ENCODE data around the gene ZNF557. TPM values are rescaled to one million over a fixed set of nuclear protein-coding genes. Genes with fewer than 3 reads are reported as not detected.

Gene ZNF557
- total RNA-seq, 1 donor from 2014 or later: 13.5 TPM

- TF ChIP-seq CTCF (IDR thresholded peaks at IDR 0.05): no peak
- H3K27me3 Mint-ChIP-seq (ENCODE audit: unreplicated experiment): no peaks in the 10 kb centered on the region
- H3K4me1 Mint-ChIP-seq (ENCODE audit: unreplicated experiment): peaks cover 10% of the 10 kb centered on the region
- DNase-seq (ENCODE audit: extremely low spot score, unreplicated experiment): peak; percentile 97
- peaks cover 10% of the 10 kb centered on the region for H3K36me3 Mint-ChIP-seq (ENCODE audit: unreplicated experiment)
- peaks cover 24% of the 10 kb centered on the region for H3K9me3 Mint-ChIP-seq (ENCODE audit: unreplicated experiment)
- H3K4me3 Mint-ChIP-seq (ENCODE audit: unreplicated experiment): peak overlapping the region; percentile 87
- peak overlapping the region; percentile 99 for H3K27ac Mint-ChIP-seq (ENCODE audit: unreplicated experiment)
These were observed 29.4 kb downstream of the ZNF557 start for GRCh38 chr19:7098701-7099596.

- peak overlapping the region; percentile 87 for H3K4me3 Mint-ChIP-seq (ENCODE audit: unreplicated experiment)
These were observed 30.1 kb downstream of the ZNF557 start for GRCh38 chr19:7099597-7099921.

GRCh38 chr19:7101498-7102253 is 32.2 kb downstream of the ZNF557 start:
- Mint-ChIP-seq H3K4me1 (ENCODE audit: unreplicated experiment) (peaks cover 10% of the 10 kb centered on the region), H3K4me3 (ENCODE audit: unreplicated experiment) (no peak overlapping the region), H3K36me3 (ENCODE audit: unreplicated experiment) (peaks cover 3% of the 10 kb centered on the region), H3K27ac (ENCODE audit: unreplicated experiment) (no peak overlapping the region), H3K9me3 (ENCODE audit: unreplicated experiment) (peaks cover 12% of the 10 kb centered on the region), H3K27me3 (ENCODE audit: unreplicated experiment) (no peaks in the 10 kb centered on the region)
- no peak for DNase-seq (ENCODE audit: extremely low spot score, unreplicated experiment)
- TF ChIP-seq CTCF (IDR thresholded peaks at IDR 0.05): no peak

More at GRCh38 chr19:7099597-7099921, 30.1 kb downstream of the ZNF557 start:
- H3K9me3 Mint-ChIP-seq (ENCODE audit: unreplicated experiment): peaks cover 24% of the 10 kb centered on the region
- H3K27me3 Mint-ChIP-seq (ENCODE audit: unreplicated experiment): no peaks in the 10 kb centered on the region
- peak overlapping the region; percentile 99 for H3K27ac Mint-ChIP-seq (ENCODE audit: unreplicated experiment)
- H3K4me1 Mint-ChIP-seq (ENCODE audit: unreplicated experiment): peaks cover 10% of the 10 kb centered on the region
- TF ChIP-seq CTCF (IDR thresholded peaks at IDR 0.05): no peak
- no peak for DNase-seq (ENCODE audit: extremely low spot score, unreplicated experiment)
- peaks cover 10% of the 10 kb centered on the region for H3K36me3 Mint-ChIP-seq (ENCODE audit: unreplicated experiment)

GRCh38 chr19:7104747-7105447 is 35.4 kb downstream of the ZNF557 start:
- H3K4me1 Mint-ChIP-seq (ENCODE audit: unreplicated experiment): no peaks in the 10 kb centered on the region
- H3K27ac Mint-ChIP-seq (ENCODE audit: unreplicated experiment): no peak overlapping the region
- no peaks in the 10 kb centered on the region for H3K36me3 Mint-ChIP-seq (ENCODE audit: unreplicated experiment)
- no peak for TF ChIP-seq CTCF (IDR thresholded peaks at IDR 0.05)
- no peaks in the 10 kb centered on the region for H3K27me3 Mint-ChIP-seq (ENCODE audit: unreplicated experiment)
- H3K4me3 Mint-ChIP-seq (ENCODE audit: unreplicated experiment): no peak overlapping the region
- DNase-seq (ENCODE audit: extremely low spot score, unreplicated experiment): no peak
- H3K9me3 Mint-ChIP-seq (ENCODE audit: unreplicated experiment): no peaks in the 10 kb centered on the region

Measured in osteocyte (in vitro differentiated cells).